T follicular helper cell (primary cell): ENCODE results near the gene FAM78B.

ENCODE experiments used
- DNase-seq: peaks from one replicate; pipeline ENCODE4 v3.0.0-alpha.2; 2020; ENCODE audit warnings: low read depth

Gene FAM78B

DNA sequence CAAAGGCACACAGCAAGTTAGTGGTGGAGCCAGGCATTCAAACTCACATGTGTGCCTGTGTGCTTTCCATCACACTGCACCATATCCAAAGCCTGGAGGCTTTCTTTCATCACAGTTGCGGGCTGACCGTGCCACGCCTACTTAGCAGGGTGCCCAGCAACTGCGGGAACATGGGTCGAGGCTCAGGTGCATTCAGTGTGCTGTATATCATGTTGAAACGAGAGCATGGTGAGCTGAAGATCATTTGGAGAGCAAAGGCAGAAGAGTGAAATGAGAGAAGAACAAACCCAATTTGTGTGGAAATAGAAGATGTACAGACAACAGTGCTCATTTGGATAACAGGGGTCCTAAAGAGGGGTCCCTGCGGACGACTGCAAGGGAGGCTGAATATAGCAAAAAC lies 46.5 kb downstream of the FAM78B start:
- no peak for DNase-seq

DNA sequence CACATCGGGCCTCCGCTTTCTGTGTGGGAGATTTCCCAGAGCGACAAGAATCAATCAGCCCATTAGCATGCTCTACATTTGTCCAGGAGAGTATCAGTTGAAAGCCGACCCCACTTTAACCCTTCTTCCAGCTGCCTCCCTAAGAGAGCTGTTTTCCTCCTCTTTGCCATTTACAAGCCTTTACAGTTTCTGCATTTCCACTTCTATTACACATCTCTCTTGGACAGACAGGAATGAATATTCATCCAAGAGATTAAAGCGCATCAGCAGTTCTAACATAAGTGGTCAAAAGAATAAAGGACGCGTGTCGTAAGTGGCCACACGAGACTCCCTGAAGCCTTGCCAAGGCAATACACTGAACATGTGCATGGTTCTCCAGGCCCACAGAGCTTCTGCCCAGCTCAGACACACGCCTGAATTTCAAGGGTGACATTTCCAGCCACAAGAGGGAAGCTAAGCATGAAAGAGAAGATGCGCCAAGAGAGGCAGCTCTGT lies 47.3 kb downstream of the FAM78B start:
- no peak for DNase-seq

DNA sequence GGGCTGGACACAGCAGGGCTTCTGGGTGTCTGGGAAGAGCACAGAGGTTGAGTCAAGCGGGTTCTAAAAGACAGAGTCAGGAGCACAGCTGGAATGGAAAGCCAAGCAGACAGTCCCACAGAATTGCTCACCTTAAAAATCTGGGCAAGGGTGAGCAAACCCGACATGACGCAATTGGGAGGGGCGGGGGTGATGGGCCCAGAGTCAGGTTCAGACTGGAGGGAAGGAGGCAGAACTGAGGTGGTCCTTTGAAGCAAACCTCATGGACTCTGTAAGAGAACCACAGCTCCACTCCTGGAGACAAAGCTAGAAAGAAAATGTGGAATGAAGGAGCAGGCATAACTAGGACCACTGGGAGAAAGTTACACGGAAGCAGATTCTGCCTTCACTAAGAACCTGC lies 49.0 kb downstream of the FAM78B start:
- DNase-seq: no peak

DNA sequence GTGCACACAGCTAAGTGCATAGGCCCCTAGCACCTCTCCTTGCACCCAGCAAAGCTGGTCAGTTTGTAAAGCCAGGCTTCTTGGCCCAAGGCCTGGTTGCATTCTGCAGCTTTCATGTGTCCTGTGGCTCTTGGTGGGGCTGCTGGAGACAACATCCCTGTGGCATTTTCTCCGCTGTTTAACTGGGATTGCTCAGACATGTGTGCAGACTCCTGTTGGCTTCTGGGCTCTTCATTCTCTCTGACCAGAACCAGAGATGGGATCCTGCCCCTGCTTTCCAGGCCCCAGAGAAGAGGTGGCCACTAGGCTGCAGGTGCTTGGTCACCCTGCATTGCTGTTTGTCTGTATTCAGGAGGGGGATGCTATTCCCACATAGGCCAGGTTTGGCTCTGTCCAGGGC lies 50.8 kb downstream of the FAM78B start:
- DNase-seq: no peak

DNA sequence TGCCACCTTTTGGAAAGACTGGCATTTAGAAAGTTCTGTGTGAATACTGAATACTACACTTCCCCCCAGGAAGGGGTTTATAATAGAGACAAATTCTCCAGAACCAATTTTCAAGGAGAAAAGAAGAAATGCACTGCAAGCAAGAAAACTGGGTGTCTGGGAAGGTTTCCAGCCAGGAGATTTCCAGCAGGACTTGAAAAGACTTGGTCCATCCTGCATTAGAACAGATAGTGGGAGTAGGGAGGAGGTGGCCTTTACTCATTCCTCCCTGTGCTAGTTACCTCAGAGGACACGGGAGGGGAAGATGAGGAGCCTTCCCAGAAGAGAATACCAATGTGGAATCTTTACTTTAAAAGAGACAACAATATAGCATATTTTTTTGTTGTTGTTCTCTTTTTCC lies 52.4 kb downstream of the FAM78B start:
- DNase-seq: no peak

DNA sequence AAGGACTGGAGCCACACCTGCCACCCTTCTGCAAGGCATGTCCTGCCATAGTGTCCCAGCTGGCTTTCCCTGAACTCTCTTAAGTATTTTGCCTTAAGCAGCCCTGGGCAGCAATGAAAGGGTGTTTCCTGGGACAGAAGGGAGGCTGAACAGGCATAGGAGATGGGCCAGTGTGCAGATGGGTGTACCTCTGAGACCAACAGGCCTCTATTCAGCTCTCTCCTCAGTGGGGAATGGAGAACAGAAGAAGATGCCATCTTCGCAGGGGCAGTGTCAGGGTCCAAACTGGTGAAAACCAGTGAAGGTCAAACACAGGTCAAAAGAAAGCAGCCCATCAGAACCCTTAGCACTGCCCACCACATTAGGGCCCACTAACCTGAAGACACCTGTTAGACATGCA lies 53.2 kb downstream of the FAM78B start:
- no peak for DNase-seq

DNA sequence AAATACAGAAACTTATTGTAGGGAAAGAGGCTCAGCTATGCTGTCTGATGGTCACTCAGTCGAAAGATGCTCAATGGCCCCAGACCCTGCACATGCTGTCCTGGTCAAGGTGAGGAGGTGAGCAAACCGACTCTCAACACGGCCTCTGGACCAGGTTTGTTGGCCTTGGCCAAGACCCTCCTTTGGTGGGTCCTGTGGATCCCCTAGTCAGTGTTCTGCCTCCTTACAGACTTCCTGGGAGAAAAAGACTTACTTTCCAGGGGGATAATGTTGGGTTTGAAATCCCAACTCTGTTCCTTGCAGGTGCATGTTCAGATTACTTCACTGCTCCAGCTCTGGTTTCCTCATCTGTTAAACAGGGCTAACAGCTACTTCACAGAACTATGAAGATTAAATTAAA lies 53.8 kb downstream of the FAM78B start:
- DNase-seq: no peak

DNA sequence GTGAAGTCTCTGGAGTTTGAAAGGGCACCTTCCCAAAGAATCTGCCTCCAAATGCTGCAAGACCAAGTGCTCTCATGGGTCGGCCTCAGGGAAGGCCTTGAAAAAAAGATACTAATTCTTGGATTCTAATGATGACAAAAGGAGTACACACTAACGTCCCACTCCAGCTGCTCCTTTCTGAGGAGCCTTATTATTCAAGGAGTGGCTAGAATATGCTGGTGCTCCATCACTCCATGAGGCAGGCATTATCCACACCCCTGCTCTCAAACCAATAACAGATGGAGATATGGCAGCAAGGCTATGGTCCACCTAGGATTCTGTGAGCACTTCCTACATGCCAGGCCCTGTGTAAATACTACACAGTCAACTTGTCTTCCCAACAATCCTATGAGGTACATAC lies 54.4 kb downstream of the FAM78B start:
- DNase-seq: no peak

DNA sequence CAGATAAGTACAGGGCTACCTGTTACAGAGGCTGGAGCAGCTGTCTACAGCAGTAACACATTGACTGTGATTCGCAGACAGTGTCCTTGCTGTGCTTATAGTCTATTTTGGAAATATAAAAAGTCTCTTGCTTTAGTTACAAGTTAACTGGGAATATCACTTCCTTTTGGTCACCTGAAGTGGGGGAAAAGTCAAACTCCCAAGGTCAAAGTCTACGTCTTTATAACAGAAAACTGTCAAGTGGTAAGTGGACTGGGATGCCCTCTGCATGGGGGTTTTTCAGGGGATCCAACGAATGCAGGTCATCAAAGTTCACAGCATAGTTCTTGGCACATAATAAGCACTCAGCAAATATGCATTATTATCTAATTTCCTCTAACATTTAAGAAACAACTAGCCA lies 55.4 kb downstream of the FAM78B start:
- no peak for DNase-seq

DNA sequence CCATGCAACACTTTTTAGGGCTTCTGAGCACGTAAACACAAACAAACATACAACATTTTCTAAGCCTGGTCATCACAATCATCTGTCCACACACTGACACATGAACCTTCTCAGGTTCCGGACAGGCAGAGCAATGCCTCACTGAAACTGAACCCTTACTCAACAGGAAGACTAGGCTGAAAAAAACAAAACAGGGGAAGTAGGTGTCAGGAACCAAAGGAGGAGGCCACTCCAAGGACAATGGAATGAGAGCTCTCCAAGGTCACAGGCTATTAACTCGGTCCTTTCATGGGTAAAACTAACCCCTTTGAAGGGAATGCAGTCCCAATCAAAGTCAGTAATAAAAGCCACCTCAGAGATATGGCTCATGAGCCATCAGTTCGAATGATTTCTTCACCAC lies 76.6 kb downstream of the FAM78B start:
- DNase-seq: no peak

DNA sequence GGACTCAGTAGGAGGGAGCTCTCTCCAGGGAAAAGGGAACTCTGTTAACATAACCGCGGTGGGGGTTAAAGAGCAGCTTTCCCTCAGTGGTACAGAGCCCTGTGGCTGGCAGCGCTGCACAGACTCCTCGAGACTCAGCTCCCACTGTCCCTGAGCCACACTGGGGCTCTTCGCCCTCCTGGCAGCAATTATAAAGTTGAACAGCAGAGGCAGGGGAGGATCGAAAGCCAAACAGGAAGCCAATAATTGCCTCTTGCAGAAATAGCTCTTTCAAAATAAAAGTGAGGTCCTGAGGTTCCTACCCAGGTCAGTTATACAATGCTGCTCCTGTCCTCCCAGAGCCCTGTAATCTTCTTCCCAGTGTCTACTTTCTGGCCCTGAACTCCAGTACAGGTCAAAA lies 77.0 kb downstream of the FAM78B start:
- DNase-seq: no peak

DNA sequence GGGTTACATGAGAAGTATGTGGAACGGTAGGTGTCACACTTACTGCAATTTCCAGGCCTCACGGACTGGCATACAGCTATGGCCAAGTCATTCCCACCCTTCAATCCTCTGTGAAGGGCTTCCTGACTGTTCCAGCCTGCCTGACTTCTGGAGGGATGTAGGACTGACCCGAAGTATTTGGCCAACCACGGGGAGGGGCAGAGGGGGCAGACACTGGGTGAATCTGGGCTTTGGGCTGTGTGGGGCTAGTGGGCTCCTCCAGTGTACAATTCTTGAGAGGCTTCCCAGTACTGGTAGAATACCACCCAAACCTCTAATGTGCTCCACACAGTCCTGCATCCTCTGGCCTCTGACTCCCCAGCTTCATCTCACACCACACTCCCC lies 78.2 kb downstream of the FAM78B start:
- DNase-seq: no peak

DNA sequence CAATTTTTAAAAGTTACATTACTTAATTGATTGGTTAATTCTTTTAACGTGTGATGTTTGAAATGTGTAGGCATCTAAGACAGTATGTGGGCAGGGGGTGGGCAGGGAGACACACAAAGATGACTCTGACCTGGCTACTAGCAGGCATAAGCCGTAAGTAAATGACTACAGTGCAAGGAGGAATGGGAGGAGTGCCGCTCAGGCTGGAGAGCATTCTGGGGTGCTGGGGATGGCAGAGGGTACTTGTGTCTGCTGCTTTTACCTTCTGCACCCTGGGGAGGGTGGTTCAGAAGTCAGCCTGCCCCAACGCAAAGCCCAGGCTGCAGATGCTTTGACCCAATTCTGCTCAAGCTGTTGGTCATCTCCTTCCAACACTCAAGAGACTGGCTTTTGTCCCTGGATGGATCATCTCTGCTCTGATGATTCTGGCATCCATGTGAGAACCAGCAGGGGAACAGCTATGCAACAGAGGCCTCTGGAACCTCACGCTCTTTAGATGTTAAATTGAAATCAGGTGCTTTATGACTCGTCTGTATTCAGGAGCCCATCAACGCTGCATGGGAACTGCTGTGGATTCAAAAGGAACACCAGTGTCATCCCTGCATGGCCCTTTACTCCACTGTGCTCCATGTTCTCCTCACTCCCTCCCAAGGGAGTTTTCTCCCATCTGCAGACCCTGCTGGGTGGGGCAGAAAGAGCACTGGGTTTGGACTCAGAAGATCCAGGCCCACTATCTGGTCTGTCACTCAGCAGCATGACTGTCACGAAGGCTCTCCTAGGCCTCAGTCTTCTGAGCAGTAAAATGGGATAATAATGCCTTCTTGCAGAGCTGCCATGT lies 78.8 kb downstream of the FAM78B start:
- no peak for DNase-seq

DNA sequence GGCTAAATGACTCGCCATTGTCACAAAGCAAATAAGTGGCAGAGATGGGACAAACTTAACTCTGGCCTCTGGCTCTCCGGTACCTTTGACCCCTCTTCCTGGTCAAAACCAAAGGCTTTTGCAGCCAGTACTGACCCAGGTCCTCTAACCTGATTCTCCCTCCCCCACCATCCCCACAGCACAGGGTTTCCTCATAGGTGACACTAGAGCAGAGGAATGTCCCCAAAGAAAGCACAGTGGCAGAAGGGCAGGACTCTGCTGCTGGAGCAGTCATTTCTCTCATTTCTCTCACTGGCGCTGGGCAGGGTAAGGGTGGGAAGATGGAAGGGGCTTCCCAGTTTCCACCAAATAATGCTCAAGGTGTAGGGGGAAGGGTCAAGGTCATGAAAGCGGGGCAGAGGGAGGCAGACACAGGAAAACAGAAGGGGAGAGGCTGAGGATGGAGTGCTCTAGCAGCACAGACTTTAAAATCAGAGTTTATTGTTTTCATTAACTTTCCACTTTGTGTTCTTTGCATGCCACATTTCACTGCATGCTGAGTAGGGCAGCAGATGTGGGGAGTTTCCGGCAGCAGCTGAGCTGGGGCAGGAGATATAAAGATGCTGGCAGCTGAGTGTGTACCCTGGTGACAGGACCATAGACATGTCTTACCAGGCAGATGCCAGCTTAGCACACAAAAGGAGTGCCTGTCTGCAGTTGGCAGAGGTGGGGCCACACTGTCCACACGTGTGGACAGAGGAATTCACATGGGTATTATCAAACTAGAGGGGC lies 80.5 kb downstream of the FAM78B start:
- DNase-seq: no peak

DNA sequence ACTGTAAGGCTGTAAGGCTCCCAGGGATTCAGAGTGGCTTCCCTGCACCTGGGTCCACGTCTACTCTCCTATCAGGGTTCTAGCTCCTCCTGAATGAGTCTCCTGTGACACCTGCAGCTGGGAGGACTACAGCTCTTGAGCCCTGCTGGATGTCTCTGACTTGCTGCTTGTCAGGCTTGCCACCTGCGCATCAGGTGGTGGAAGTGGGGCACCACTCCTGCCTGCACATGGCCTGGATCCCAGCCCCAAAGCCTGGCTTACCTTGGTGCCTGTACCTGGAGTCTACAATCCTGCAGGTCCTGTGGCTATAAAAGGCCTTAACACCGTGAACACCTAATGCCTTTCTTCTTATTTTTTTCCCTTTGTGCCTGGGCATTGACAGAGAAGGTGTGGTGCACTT lies 82.2 kb downstream of the FAM78B start:
- no peak for DNase-seq

DNA sequence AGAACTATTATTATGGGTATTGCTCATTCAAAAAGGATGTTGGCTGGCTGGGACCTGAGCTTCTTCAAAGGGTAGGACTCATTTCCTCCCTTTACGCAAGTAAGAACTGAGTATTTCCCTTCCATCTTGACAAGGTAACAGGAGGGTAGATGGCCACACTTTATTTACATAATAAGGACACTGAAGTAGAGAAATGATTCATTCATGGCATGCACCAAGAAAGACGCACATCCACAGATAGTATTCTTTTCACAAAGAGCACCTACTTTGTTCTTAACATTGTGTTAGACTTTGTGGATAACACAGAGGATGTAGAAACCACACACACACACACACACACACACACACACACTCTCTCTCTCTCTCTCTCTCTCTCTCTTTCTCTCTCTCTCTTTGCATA lies 82.9 kb downstream of the FAM78B start:
- no peak for DNase-seq

DNA sequence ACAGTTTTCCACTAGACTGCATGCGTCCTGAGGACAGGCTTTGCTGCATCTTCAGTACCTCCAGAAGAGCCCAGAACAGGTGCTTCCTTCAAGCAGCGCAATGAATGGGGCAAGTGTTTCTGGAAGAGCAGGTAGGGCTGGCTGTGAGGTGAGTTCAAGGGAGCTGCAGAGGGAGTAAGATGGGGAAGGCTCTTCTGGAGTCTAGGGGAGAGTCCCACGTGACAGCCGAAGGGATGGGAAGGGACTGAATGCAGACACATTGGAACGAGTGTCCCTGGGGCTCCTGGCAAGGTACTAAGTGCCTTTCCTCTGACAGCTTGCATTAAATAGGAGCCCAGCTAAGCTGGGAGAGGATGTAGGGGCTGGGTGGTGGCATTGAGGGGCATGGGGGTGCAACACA lies 84.2 kb downstream of the FAM78B start:
- DNase-seq: no peak

DNA sequence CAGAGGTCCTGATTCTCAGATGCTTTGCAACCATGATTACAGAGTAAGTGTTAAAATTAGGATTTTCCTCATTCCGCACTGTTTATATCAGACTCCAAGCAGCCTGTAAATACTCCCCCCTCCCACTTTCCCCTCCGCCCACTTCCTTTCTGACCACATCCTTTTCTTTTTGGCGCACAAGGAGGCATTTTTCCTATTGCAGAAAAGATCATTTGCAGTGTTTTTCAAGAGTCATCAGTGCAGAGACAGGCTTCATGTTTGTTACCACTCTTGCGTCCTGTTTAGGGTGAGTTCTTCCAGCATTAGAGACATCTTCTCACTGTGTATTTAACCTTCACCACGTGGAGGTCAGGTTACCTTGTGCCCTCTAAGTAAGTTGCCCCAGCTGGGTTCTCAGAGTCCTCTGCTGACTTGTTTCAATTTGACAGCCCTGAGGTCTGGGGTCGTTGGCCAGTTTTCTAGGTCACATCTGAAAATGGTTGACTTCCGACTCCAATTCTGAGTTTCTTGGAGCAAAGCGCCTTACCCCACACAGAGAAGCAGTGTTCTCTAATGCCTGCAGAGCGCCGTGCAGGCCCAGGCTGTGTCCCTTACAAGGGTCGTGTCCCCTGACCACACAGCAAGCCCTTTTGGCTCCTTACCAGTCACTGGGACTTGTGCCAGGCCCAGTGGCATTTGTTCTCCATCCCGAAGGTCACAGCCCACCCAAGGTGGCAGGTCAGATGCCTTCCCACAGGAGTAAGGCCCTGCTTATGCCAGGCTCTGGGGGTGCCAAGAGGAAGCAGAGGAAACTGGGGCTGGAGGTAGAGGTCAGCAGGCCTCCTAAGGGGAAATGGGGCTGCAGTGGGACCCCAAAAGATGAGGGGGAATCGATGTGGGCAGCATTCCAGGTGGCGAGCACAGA lies 85.6 kb downstream of the FAM78B start:
- no peak for DNase-seq

DNA sequence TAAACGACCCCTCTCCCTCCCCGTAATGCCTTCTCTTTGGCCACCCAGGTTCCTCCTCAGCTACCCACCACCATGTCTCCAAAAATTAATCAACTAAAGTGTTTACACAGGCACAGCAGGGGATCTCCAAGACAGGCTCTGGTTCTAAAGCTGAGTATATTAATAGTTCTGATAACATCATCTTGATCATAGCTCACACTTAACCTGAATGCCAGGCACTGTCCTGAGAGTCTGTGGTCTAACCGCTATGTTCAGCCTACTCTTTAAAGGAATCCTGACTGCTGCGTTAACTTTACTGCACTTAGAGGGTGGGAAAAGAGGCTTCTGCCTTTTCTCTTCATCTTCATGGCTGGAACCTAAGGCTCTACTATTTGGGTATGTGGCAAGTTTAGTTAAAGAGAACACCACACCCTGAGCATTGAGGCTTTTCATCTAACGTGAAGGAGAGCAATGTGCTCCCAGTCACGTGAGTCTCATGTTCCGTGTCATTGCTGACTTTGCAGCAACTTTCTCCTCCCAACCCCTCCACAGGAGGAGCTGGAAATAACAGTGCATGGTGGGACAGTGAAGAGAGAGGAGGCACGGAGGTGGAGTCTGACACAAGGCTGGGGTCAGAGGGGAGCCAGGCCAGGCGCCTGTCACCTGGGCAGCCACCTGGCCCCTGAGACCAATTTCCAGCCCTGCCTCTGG lies 86.4 kb downstream of the FAM78B start:
- no peak for DNase-seq

DNA sequence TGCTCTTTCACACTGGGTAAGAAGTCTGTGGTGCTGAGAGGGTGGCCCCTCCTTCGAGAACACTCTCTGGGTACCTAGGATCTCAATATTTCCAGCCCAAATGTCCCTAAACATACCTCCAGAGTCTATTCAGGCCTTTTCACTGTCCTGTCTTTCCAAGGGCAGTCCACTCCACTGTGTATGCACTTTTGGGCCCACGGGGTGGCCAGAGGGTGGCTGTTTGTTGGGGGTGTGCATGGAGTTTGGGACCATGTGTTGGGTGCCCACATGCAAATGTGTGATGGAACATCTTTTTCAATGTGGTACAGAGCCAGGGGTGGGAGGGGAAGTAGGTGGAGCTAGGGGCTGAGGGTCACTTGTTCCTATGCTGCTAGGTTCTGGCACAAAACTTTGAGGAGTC lies 87.5 kb downstream of the FAM78B start:
- DNase-seq: no peak

DNA sequence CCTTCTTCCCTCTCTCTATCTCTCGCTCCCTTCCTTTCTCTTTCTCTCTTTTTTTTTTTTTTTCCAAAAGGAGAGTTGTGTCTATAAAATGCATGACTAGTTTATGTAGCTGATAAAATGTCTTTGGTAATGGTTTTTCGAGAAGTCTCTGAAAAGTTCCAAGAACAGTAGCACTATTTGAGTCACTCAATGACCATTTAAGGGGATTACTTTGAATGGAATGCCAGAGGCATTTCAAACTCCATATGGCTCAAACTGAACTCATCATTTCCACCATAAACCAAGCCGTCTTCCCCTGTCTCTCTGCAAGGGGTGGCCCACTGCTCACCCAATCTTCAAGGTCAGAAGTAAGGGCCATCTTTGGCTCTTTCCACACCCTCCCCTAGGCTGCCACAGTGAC lies 93.3 kb downstream of the FAM78B start:
- DNase-seq: no peak

DNA sequence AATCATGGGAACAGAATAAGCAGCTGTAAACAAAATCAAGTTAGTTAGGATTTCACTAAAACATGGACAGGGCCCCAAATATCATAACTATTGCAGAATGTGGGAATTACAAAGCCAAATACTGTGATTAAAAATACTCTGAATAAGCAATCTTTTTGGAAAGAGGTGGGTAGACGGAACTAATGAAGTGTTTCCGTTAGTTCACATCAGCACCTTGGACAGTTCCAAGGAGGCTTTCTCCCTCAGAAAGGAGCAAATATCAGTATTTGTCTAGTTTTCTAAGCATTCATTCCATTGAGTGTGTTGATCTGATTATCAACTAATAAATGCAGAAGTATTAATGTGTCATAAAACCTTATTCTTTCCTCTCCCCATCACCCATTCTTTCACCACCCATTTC lies 97.4 kb downstream of the FAM78B start:
- DNase-seq: no peak
